AG10803 (cell line): ENCODE data around the gene SLA2.
"Not testable (repeated sequence)": the region's sequence is repeated elsewhere in the genome, so short reads cannot be mapped to it uniquely, and the experiment has no call there.

Experiments
- DNase-seq: peaks from one replicate; pipeline ENCODE4 v3.0.0; 2010; ENCODE audit warnings: low read depth
- H3K4me3 ChIP-seq: 2 replicates; pipeline ENCODE4 v1.5.1; 2011; ENCODE audit warnings: mild to moderate bottlenecking, low read length, control low read depth
- CTCF ChIP-seq: conservative IDR thresholded peaks from 2 replicates; pipeline ENCODE4 v1.5.1; 2011; ENCODE audit warnings: mild to moderate bottlenecking, low read length, control low read depth, inconsistent platforms

SLA2 gene

GRCh38 chr20:36645353-36645752 is 643 bp downstream of the SLA2 start:
- no peak for TF ChIP-seq CTCF
- no peak overlapping the region for H3K4me3 ChIP-seq
- no peak for DNase-seq

GRCh38 chr20:36644706-36645095 is 1.3 kb downstream of the SLA2 start:
- no peak for TF ChIP-seq CTCF
- no peak overlapping the region for H3K4me3 ChIP-seq
- no peak for DNase-seq

- TF ChIP-seq CTCF, result no peak
- no peak for DNase-seq
- no peak overlapping the region for H3K4me3 ChIP-seq
Observed at GRCh38 chr20:36644032-36644705, 1.8 kb downstream of the SLA2 start.

- no peak for DNase-seq
- H3K4me3 ChIP-seq, result no peak overlapping the region
- TF ChIP-seq CTCF, result no peak
Observed at GRCh38 chr20:36642136-36642535, 3.9 kb downstream of the SLA2 start.

GRCh38 chr20:36641506-36641843 is 4.5 kb downstream of the SLA2 start:
- TF ChIP-seq CTCF, result no peak
- no peak overlapping the region for H3K4me3 ChIP-seq
- DNase-seq, result no peak

GRCh38 chr20:36638876-36639400 is 7.1 kb downstream of the SLA2 start:
- DNase-seq, result not testable (repeated sequence)

GRCh38 chr20:36634342-36634741 is 11.7 kb downstream of the SLA2 start:
- no peak for TF ChIP-seq CTCF

More at GRCh38 chr20:36638876-36639400, 7.1 kb downstream of the SLA2 start:
- not testable (repeated sequence) for H3K4me3 ChIP-seq

More at GRCh38 chr20:36634342-36634741, 11.7 kb downstream of the SLA2 start:
- no peak overlapping the region for H3K4me3 ChIP-seq
- no peak for DNase-seq
